Gastroesophageal sphincter (tissue), 4 donors: ENCODE measurements around the gene NEDD4L. TPM values are rescaled to one million over a fixed set of nuclear protein-coding genes. Genes with fewer than 3 reads are reported as not detected.
"Not testable (repeated sequence)": the region's sequence is repeated elsewhere in the genome, so short reads cannot be mapped to it uniquely, and the experiment has no call there.

Experiments
- ATAC-seq: fragments of 150-250 bp; one replicate; pipeline ENCODE4 v1.9.1; 2016; ENCODE audit warnings: mild to moderate bottlenecking, moderate library complexity
- H3K27ac ChIP-seq, 4 donors: fragments of 200-600 bp; sonication (generic) in 3 of 4; 1 replicate in 3 of 4; 2 replicates in 1 of 4; pipeline ENCODE4 v1.5.1; 2016 to 2019
- H3K27me3 ChIP-seq: fragments of 200-600 bp; sonication (generic); one replicate; pipeline ENCODE4 v1.5.1; 2019
- H3K36me3 ChIP-seq, 2 donors: fragments of 200-600 bp; sonication (generic); one replicate each; pipeline ENCODE4 v1.5.1; 2019; ENCODE audit warnings: control low read depth in 1 of 2
- H3K4me1 ChIP-seq, 3 donors: fragments of 200-600 bp; sonication (generic); 1 replicate in 2 of 3; 2 replicates in 1 of 3; pipeline ENCODE4 v1.5.1; 2016 to 2019; ENCODE audit warnings: control low read depth in 2 of 3
- H3K4me3 ChIP-seq, 2 donors: fragments of 200-600 bp; sonication (generic); one replicate each; pipeline ENCODE4 v1.5.1; 2019; ENCODE audit warnings: mild to moderate bottlenecking in 1 of 2, moderate library complexity in 1 of 2
- H3K9me3 ChIP-seq, 3 donors: fragments of 200-600 bp; sonication (generic); one replicate each; pipeline ENCODE4 v1.5.1; 2017 to 2019; ENCODE audit warnings: control low read depth in 2 of 3
- CTCF ChIP-seq, 4 experiments: fragments of 200-600 bp in 2 of 4; fragments of 450-650 bp in 2 of 4; sonication (generic) in 1 of 4; IDR thresholded peaks; one replicate each; pipeline ENCODE4 v1.5.1; 2017 to 2019; ENCODE audit warnings: antibody characterized with exemption in 4 of 4, mild to moderate bottlenecking in 2 of 4, moderate library complexity in 2 of 4
- EP300 ChIP-seq: sonication (generic); formaldehyde crosslinking; IDR thresholded peaks from one replicate; pipeline ENCODE4 v1.6.1; 2017; ENCODE audit warnings: antibody characterized with exemption, mild to moderate bottlenecking
- POLR2A ChIP-seq, 2 donors: fragments of 450-650 bp; IDR thresholded peaks; one replicate each; pipeline ENCODE4 v1.6.1; 2017; ENCODE audit warnings: antibody characterized with exemption in 2 of 2, mild to moderate bottlenecking in 2 of 2, moderate library complexity in 1 of 2
- POLR2AphosphoS5 ChIP-seq: sonication (generic); formaldehyde crosslinking; IDR thresholded peaks from one replicate; pipeline ENCODE4 v1.6.1; 2017; ENCODE audit warnings: antibody characterized with exemption
- WGBS, 2 donors: methylation state at CpG; one replicate each; pipeline ENCODE4 v1.1.5; 2018; ENCODE audit warnings: low coverage in 1 of 2; 5-methylcytosine and 5-hydroxymethylcytosine counted together
- total RNA-seq, 4 donors: library from RNA; depleted of rRNA; stranded (reverse); fragments of >200 nt; gene quantifications; one replicate each; pipeline ENCODE4 v1.1.0, GENCODE V29; 2016

The NEDD4L gene
- total RNA-seq, 4 donors from 2014 or later, result 37.0 to 50.9 (median 43.0) TPM

- peak overlapping the region in 3 of 4 donors; percentile 21 to 89 (median 86) for H3K27ac ChIP-seq
These were observed 3.5 kb downstream of the NEDD4L start for GRCh38 chr18:58047556-58047882.

GRCh38 chr18:58048081-58048642 is 4.1 kb downstream of the NEDD4L start:
- H3K27ac ChIP-seq, result peak overlapping the region in 2 of 4 donors; percentile 36 to 89
- no peak overlapping the region for H3K4me3 ChIP-seq
- no peak for TF ChIP-seq CTCF (IDR thresholded peaks at IDR 0.05)
- ATAC-seq, result no peak
- no peaks in the 10 kb centered on the region for H3K9me3 ChIP-seq
- no peaks in the 10 kb centered on the region for H3K36me3 ChIP-seq
- WGBS, 2 donors, result 91 to 95% methylated on average over 5 of the region's 5 CpGs
- no peaks in the 10 kb centered on the region for H3K27me3 ChIP-seq
- H3K4me1 ChIP-seq, result peaks cover 0 to 52% (median 0%) of the 10 kb centered on the region in 3 donors

More at GRCh38 chr18:58047556-58047882, 3.5 kb downstream of the NEDD4L start:
- no peaks in the 10 kb centered on the region for H3K9me3 ChIP-seq
- ATAC-seq, result no peak
- 73 to 83% methylated on average over 3 of the region's 3 CpGs for WGBS, 2 donors
- no peak overlapping the region for H3K4me3 ChIP-seq
- H3K4me1 ChIP-seq, result peaks cover 0 to 58% (median 0%) of the 10 kb centered on the region in 3 donors
- no peaks in the 10 kb centered on the region for H3K36me3 ChIP-seq
- H3K27me3 ChIP-seq, result no peaks in the 10 kb centered on the region
- no peak for TF ChIP-seq CTCF (IDR thresholded peaks at IDR 0.05)
- TF ChIP-seq EP300, result no peak
- TF ChIP-seq POLR2A (IDR thresholded peaks at IDR 0.05), result no peak
- TF ChIP-seq POLR2AphosphoS5, result no peak

GRCh38 chr18:58049000-58049688 is 5.1 kb downstream of the NEDD4L start:
- no peak for ATAC-seq
- Histone ChIP-seq H3K27ac (peak overlapping the region in 1 of 4 donors; percentile 35), H3K36me3 (no peaks in the 10 kb centered on the region), H3K4me1 (peaks cover 0 to 52% (median 0%) of the 10 kb centered on the region in 3 donors), H3K27me3 (no peaks in the 10 kb centered on the region), H3K9me3 (no peaks in the 10 kb centered on the region), H3K4me3 (no peak overlapping the region)
- 77 to 87% methylated on average over 6 of the region's 6 CpGs for WGBS, 2 donors
- no peak for TF ChIP-seq POLR2AphosphoS5
- no peak for TF ChIP-seq EP300
- no peak for TF ChIP-seq POLR2A (IDR thresholded peaks at IDR 0.05)
- TF ChIP-seq CTCF (IDR thresholded peaks at IDR 0.05), result no peak

GRCh38 chr18:58050963-58051362 is 6.9 kb downstream of the NEDD4L start:
- ATAC-seq, H3K27me3 ChIP-seq, H3K36me3 ChIP-seq, H3K9me3 ChIP-seq, H3K27ac ChIP-seq, H3K4me3 ChIP-seq: not testable (repeated sequence)
- WGBS, 2 donors, result 90 to 100% methylated on average over 2 of the region's 3 CpGs
- peaks cover 0 to 45% (median 0%) of the 10 kb centered on the region in 3 donors for H3K4me1 ChIP-seq

- 54 to 60% methylated on average over 4 of the region's 4 CpGs for WGBS, 2 donors
- no peak overlapping the region for H3K4me3 ChIP-seq
- peaks cover 0 to 38% (median 0%) of the 10 kb centered on the region in 3 donors for H3K4me1 ChIP-seq
- no peaks in the 10 kb centered on the region for H3K9me3 ChIP-seq
- ATAC-seq, result no peak
- H3K27me3 ChIP-seq, result no peaks in the 10 kb centered on the region
- H3K27ac ChIP-seq, result no peak overlapping the region
- H3K36me3 ChIP-seq, result no peaks in the 10 kb centered on the region
- TF ChIP-seq POLR2AphosphoS5 (no peak), EP300 (no peak)
These were observed 7.9 kb downstream of the NEDD4L start for GRCh38 chr18:58051765-58052460.

- Histone ChIP-seq H3K36me3 (no peaks in the 10 kb centered on the region), H3K4me3 (no peak overlapping the region), H3K27me3 (no peaks in the 10 kb centered on the region), H3K9me3 (no peaks in the 10 kb centered on the region), H3K27ac (no peak overlapping the region), H3K4me1 (peaks cover 0 to 30% (median 0%) of the 10 kb centered on the region in 3 donors)
- TF ChIP-seq POLR2A (IDR thresholded peaks at IDR 0.05) (no peak), CTCF (IDR thresholded peaks at IDR 0.05) (no peak), POLR2AphosphoS5 (no peak), EP300 (no peak)
- ATAC-seq, result no peak
- WGBS, 2 donors, result 92 to 100% methylated on average over 2 of the region's 3 CpGs
These were observed 8.9 kb downstream of the NEDD4L start for GRCh38 chr18:58052960-58053359.
